Stimulated activated CD4-positive, alpha-beta T cell treated with anti-CD3 and anti-CD28 coated beads, Interleukin-1b, Interleukin-23, amount 100 ng/mL, for 1 hour (primary cell): Measurements from ENCODE around the gene ROR2.

ENCODE experiments used
- DNase-seq, 2 donors: peaks; one replicate each; pipeline ENCODE4 v3.0.0-alpha.2; 2020; ENCODE audit warnings: low read depth in 2 of 2

Gene ROR2

DNA sequence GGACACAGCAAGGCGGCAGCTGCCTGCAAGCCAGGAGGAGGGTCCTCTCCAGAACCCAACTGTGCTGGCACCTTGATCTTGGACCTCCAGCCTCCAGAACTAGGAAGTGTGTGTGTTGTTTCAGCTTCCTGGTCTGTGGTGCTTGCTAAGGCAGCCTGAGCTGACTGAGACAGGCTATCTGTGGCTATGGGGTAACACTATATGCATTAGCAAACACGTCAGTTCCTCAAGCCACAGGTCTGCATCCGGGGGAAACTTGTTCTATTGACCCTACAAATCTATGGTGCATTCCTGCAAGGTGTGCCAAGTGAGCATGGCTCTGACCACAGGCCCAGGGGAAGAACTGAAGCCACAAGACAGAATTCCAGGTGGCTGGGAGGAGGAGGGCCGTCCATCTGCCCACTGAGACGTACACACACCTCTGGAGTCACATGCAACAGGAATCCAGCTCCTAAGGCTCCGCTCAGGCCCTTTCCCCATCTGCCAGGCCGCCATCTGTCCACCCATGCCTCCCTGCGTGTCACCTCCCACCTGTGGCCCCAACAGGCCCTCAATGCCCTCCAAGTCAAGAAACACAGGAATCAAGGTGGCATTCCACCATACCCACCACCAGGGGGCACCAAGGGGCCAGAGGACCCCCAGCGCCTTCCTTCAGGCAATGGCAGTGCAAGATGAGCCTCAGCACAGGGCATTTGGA is 174.9 kb downstream of the ROR2 start:
- peak in 1 of 2 donors; percentile 37 for DNase-seq

DNA sequence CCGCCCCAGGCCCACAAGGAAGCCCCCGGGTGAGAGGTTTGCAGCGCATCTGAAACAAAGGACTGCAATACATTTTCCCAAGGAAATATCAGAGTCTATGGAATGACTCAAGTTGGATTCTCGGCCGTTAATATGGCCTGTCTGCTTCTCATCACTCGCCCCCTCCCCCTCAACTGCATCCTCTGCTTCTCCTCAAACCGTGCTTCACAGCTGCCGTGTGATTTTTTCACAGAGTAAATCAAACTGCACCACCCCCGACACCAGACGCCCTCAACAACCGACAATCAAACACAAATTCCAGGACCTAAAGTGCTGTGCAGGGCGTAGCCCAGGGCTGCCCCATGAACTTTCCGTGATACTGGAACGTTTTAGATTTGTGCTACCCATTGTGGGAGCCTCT is 176.9 kb downstream of the ROR2 start:
- no peak for DNase-seq

DNA sequence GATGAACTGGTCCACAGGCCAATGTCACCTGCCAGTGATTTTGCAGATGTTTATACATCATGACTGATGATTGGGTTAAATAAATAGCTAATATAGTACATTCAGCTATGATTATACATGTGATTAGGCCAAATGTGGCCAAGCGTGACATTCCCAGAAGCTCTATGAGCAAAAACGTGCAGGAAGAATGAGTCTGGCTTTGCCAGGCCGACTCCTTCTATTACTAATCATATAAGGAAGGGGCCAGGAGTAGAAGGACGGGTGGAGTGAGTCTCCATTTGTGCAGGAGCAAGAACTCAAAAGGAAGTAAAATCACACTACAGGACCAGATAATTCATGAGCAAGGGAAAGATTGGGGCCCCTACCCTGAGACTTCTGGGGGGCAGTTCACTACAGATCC is 178.2 kb downstream of the ROR2 start:
- no peak for DNase-seq

DNA sequence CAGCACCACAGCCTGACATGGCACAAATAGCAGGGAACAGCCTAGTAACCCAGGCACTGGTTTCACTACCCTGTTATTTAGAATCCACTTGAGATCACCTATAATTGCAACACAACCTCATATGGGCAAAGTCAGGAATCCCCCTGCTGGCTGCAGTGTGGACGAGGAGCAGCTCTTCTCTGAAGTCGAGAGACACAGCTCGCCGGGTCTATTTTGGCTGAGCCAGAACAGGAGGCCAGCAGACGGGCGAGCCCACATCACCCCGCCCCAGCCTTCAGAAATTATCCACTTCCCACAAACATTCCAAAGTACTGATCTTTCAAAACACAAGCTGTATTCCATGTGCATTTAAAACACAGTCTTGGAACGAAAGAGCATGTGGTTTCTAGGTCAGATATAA is 179.0 kb downstream of the ROR2 start:
- no peak for DNase-seq

DNA sequence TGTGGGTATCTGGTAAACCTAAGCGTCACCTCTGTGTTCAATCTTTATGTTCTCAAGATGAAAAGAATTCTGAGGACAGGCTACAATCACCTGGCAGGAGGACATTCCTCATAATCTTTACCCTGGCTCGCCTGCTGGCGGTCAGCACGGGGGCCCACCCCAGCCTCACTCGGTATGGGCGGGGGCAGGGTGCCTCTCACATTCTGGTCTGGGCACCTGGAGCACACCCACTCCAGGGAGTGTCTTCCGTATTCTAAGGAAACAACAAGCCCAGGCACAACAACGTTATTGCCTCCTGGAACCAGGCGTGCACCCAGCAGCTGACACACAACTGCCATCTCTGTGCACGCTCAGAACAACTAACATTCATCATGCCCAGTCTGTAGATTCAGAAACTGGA is 179.8 kb downstream of the ROR2 start:
- no peak for DNase-seq

DNA sequence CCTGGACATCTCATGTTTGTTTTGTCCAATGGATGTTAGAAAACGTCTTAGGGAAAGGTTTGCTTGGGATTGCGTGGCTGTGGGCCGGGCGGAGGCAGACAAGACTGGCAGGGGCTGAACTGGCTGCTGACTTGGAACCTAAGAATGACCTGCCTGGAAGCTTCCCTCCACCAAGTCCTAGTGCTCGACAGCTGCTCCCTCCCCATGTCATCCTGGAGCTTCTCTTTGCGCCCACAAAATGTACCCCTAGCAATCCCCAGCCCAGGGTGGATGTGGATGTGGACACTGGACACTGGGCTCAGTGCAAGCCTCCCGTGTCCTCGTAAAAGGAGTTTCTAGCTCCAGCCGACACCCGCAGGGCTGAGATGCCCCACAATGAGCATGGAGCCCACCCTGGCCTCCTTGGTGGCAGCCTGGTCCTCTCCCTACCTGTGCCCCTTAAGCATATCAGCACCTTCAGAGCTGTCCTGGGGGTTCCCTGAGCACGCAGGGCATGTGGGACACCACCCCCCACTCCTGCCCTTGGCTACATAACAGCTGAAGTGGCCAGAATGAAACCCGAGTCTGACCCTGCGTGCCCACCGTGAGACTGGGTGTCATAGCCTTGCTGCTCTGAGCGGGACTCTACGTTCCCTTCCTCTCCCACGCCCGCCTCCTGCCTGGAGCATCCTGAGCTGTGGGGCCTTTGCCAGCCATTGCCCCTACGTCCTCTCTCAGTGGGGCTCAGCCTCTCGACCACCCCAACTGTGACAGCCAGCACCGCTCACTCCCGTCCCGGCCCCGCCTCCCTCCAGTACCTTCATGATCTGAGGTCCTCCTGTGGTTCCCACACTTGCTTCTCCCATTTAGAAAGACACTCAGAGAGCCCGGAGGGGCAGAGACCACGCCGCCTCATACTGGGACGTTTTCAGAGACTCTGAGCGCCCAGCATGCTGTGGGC is 180.8 kb downstream of the ROR2 start:
- DNase-seq, result no peak

GRCh38 chr9:91768507-91768906 is 181.5 kb downstream of the ROR2 start:
- DNase-seq, result no peak

DNA sequence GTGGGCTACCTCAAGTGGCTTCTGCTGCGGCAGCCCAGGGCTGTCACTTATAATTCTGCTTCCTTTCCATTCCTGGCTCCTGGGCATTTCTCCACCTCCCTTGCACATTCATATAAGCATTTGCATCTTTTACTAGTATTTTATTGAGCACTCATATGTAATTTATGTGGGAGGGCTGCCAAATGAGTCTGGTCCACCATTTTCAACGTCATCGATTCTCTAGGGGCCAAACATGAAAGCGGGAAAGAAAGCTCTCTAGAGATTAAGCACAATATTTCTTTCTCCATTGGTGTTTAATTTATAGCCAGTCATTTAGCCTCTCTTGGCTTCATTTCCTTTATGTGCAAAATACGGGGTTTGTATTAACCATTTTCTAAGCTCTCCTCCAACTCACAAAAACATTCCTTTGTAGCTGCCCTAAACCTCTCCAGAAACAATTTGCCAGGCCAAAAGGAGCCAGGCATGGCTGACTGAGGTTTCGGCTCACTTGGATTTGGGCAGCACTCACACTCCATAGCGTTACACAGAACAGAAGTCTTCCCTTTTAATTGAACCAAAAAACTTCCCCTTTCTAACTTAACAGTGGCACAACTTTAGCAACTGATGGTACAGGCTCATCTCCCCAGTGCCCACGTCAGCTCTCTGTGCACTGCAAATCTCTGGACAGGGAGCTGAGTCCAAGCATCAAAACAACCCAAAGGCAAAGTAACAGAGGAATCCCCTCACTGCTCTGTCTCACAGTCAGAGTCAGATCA is 183.5 kb downstream of the ROR2 start:
- DNase-seq, result no peak

DNA sequence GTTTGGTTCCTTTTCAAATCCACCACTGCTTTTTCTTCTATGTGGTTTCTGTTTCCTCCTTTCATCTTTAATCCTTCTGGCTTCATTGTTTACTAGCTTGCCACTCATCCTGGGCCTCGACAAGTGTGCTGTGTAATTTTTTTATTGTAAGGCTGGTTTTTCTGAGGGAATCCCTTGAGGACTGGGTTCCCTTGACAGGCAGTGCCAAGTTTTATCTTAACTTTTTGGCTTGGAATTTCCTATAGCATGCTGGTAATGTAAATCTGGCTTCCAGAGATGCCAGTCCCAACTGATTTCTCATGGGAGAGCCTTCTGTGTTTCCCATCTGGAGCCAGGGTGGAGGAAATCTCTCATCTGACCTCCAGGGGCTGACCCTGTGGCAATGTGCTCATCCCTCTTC is 184.7 kb downstream of the ROR2 start:
- no peak for DNase-seq

- DNase-seq, result no peak
Observed at GRCh38 chr9:91764661-91765060, 185.4 kb downstream of the ROR2 start.

DNA sequence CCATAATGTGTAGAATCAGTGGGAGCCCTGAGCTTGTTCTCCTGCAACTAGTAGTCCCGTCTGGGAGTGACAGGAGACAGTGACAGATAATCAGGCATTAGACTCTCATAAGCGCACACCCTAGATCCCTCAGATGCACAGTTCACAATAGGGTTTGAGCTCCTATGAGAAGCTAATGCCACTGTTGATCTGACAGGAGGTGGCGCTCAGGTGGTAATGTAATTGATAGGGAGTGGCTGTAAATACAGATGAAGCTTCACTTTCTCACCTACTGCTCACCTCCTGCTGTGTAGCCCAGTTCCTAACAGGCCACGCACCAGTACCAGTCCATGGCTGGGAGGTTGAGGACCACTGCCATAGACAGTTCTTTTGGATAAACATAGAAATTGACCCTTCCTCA is 188.7 kb downstream of the ROR2 start:
- no peak for DNase-seq

- no peak for DNase-seq
Observed at GRCh38 chr9:91760906-91761305, 189.1 kb downstream of the ROR2 start.

GRCh38 chr9:91758491-91758981 is 191.5 kb downstream of the ROR2 start:
- no peak for DNase-seq

- DNase-seq, result no peak
Observed at GRCh38 chr9:91757782-91758181, 192.2 kb downstream of the ROR2 start.

DNA sequence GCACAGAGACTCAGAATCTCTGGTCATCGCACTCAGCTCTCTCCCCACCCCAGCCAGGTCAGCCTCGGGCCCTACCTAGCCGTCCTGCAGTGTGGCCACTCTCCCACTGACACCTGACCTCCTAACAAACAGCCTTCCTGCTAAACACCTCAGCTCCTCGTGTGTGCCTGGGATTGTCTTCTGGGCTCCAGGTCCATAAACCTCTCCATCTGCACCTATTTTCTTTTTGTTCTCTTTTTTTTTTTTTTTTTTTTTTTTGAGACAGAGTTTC is 193.6 kb downstream of the ROR2 start:
- no peak for DNase-seq

DNA sequence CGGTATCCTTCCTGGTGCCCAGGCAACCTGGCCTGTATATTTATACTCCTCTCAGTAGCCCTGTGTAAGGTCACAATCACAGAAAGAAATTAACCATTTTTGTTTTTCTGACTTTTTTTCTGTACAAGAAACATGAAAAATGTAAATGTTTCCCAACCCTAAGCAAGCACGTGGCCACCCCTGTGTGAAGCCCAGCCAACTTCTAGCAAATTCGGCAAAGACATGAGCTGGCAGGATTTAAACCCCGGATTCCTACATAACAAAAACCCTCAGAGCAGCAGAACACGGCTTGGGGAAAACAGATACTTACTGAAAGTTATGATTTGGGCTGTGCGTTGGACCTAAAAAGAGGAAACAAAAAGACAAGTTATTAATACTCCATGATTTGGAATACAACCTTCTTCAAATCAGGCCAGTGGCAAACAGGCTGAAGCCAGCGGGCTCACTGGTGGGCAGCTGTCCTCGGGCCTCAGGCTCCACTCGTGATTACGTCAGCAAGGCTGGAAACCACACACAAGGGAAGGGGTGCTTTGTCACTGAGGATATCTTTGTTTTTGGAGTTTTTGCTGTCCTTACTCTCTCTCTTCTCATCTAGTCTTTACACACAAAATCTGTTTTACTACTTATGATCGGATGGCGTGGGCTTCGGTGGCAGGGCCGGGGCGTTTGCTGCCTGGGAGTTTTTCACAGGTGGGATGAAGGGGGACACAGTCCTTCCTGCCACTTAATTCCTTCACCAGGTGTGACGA is 194.1 kb downstream of the ROR2 start:
- DNase-seq, result no peak

DNA sequence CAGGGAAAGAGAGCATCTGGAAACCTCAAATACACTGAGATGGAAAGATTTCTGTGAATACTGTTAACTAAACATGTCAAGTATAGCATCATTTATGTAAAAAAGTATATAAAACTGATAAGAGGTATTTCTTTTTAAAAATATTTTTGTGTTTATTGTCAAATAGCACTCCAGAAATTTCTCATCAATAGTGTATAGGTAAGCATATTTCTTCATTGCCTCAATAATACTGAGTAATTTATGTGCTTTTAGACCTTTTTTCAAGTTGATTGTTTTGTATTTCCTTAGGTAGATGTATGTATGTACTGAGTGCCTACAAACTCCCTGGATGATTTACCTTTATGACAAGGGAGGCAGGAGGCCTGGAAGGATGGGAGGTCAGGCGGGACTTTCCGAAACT is 196.3 kb downstream of the ROR2 start:
- DNase-seq, result no peak

- no peak for DNase-seq
Observed at GRCh38 chr9:91751922-91752321, 198.1 kb downstream of the ROR2 start.

DNA sequence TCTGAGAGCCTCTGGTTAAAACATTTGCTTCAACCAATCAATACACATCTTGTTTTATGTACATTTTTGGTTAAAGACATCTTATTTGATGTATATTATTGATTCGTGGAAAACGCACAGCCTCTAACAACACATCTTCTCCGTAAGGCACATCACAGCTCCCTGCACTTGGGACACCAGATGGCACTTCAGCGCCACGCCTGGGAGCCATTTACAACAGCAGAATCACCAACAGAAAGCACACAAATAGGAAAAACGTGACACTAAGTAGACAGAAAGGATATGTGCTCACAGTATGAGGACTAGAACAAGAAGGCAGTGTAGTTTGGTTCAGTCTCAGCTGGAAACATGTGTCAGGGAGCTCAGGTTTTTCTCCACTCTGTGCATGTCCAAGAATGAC is 199.7 kb downstream of the ROR2 start:
- DNase-seq, result no peak

- no peak for DNase-seq
Observed at GRCh38 chr9:91746904-91747303, 203.1 kb downstream of the ROR2 start.

GRCh38 chr9:91746357-91746756 is 203.7 kb downstream of the ROR2 start:
- DNase-seq, result no peak

GRCh38 chr9:91744114-91744513 is 205.9 kb downstream of the ROR2 start:
- no peak for DNase-seq
